Neural progenitor cell (in vitro differentiated cells): Measurements from ENCODE around the gene TTC8.

Source experiments
- CTCF ChIP-seq: fragments of 200-600 bp; sonication (generic); IDR thresholded peaks from 2 replicates; pipeline ENCODE4 v1.5.1; 2017; ENCODE audit warnings: antibody characterized with exemption, mild to moderate bottlenecking
- EZH2 ChIP-seq: fragments of 200-600 bp; sonication (generic); IDR thresholded peaks from 2 replicates; pipeline ENCODE4 v1.6.1; 2017; ENCODE audit warnings: antibody characterized with exemption, mild to moderate bottlenecking, moderate library complexity
- EZH2phosphoT487 ChIP-seq: fragments of 200-600 bp; sonication (generic); IDR thresholded peaks from 2 replicates; pipeline ENCODE4 v1.6.1; 2017; ENCODE audit warnings: antibody characterized with exemption

DNA sequence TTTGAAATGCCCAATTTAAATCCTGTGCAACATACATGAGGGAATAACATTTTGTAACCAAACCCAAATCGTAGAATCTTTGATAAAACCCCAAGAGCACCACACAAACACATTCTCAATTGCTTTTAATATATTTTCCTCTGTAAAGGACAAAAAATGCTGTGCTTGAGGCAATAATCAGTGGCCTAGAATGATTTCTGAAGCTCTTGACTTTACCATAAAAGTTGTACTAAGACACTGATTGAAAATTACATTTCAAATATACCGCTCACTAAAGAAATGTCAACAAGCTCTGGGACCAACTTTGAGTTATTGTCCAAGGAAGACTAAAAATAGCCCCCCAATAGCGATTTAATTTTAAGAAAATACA lies 33.2 kb upstream of the TTC8 start:
- TF ChIP-seq CTCF: no peak
- TF ChIP-seq EZH2: no peak
- TF ChIP-seq EZH2phosphoT487: no peak
